IMR-90 (cell line): ENCODE data around the gene ADCY2.

Experiments
- BHLHE40 ChIP-seq: fragments of 150-350 bp; IDR thresholded peaks from 2 replicates; pipeline ENCODE4 v1.6.1; 2016; ENCODE audit warnings: mild to moderate bottlenecking, low read depth, low read length
- CEBPB ChIP-seq: IDR thresholded peaks from 2 replicates; pipeline ENCODE4 v1.6.1; 2012; ENCODE audit warnings: low read depth, low read length, improper control_type of control experiment
- CHD1 ChIP-seq: IDR thresholded peaks from 2 replicates; pipeline ENCODE4 v1.6.1; 2012; ENCODE audit warnings: low read depth, low read length, improper control_type of control experiment
- CTCF ChIP-seq: conservative IDR thresholded peaks from 2 replicates; pipeline ENCODE4 v1.5.1; 2012; ENCODE audit warnings: mild to moderate bottlenecking, low read depth, low read length, improper control_type of control experiment
- MAFK ChIP-seq: IDR thresholded peaks from 2 replicates; pipeline ENCODE4 v1.6.1; 2012; ENCODE audit warnings: low read depth, low read length, improper control_type of control experiment
- MAZ ChIP-seq: IDR thresholded peaks from 2 replicates; pipeline ENCODE4 v1.6.1; 2012; ENCODE audit warnings: low read depth, mild to moderate bottlenecking, low read length, improper control_type of control experiment, moderate library complexity, borderline replicate concordance
- POLR2A ChIP-seq: IDR thresholded peaks from 2 replicates; pipeline ENCODE4 v1.6.1; 2012; ENCODE audit warnings: mild to moderate bottlenecking, low read depth, low read length
- RAD21 ChIP-seq: IDR thresholded peaks from 2 replicates; pipeline ENCODE4 v1.6.1; 2012; ENCODE audit warnings: low read length, improper control_type of control experiment
- RCOR1 ChIP-seq: IDR thresholded peaks from 2 replicates; pipeline ENCODE4 v1.6.1; 2012; ENCODE audit warnings: mild to moderate bottlenecking, low read length, improper control_type of control experiment; ENCODE audit not compliant: insufficient replicate concordance

- TF ChIP-seq CTCF (no peak), BHLHE40 (no peak), RCOR1 (no peak), POLR2A (no peak), CHD1 (no peak), RAD21 (no peak), CEBPB (no peak), MAFK (no peak), MAZ (no peak)
Measured at GRCh38 chr5:7794823-7795222, 398.9 kb downstream of the ADCY2 start.
